Bronchial epithelial cell (primary cell): ENCODE measurements around the gene IGFALS. TPM values are rescaled to one million over a fixed set of nuclear protein-coding genes. Genes with fewer than 3 reads are reported as not detected.

Experiments
- DNase-seq: peaks from one replicate; pipeline ENCODE4 v3.0.0-alpha.2; 2010; ENCODE audit warnings: low read depth
- FAIRE-seq: peaks from 2 replicates; lab custom pipeline; 2011; peaks lifted over from hg19 to GRCh38; lab: Jason Lieb, UNC
- H3K27me3 ChIP-seq: 2 replicates; pipeline ENCODE4 v1.5.1; 2011; ENCODE audit warnings: low read length; ENCODE audit not compliant: control insufficient read depth, insufficient read depth
- H3K36me3 ChIP-seq: 2 replicates; pipeline ENCODE4 v1.5.1; 2011; ENCODE audit warnings: low read length; ENCODE audit not compliant: control insufficient read depth, insufficient read depth
- H3K4me3 ChIP-seq: 2 replicates; pipeline ENCODE4 v1.5.1; 2011; ENCODE audit warnings: mild to moderate bottlenecking, low read depth, low read length, control low read depth
- total RNA-seq: library from RNA; depleted of rRNA; stranded (reverse); fragments of >200 nt; gene quantifications from 2 replicates; pipeline ENCODE4 v1.2.1, GENCODE V29; 2014
- TF ChIP-seq, protein P1 (sequence below): IDR thresholded peaks from 2 replicates; pipeline ENCODE4 v1.5.1; 2011; ENCODE audit warnings: mild to moderate bottlenecking, moderate library complexity, low read length, control low read depth, inconsistent platforms; ENCODE audit not compliant: insufficient read depth, severe bottlenecking

Gene IGFALS
- total RNA-seq, 1 donor from 2014 or later = not detected

DNA sequence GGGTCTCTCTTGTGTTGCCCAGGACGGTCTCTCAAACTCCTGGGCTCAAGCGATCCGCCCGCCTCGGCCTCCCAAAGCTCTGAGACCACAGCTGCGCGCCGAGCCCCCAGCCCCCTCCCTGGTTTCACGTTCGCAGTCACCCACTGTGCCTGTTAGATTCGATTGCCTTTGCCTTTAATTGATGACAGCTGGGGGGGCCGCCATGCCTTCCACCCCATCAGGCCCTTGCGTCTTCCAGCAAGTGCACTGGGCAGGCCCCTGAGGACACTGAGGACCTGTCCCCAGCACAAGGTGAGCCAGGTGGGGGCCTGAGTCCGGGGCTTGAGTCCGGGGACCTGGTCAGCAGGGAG is 3.3 kb downstream of the IGFALS start:
- FAIRE-seq = no peak
- no peak for DNase-seq
- Histone ChIP-seq H3K4me3 (no peak overlapping the region), H3K36me3 (peaks cover 12% of the 10 kb centered on the region), H3K27me3 (no peaks in the 10 kb centered on the region)
- TF ChIP-seq, protein P1, sequence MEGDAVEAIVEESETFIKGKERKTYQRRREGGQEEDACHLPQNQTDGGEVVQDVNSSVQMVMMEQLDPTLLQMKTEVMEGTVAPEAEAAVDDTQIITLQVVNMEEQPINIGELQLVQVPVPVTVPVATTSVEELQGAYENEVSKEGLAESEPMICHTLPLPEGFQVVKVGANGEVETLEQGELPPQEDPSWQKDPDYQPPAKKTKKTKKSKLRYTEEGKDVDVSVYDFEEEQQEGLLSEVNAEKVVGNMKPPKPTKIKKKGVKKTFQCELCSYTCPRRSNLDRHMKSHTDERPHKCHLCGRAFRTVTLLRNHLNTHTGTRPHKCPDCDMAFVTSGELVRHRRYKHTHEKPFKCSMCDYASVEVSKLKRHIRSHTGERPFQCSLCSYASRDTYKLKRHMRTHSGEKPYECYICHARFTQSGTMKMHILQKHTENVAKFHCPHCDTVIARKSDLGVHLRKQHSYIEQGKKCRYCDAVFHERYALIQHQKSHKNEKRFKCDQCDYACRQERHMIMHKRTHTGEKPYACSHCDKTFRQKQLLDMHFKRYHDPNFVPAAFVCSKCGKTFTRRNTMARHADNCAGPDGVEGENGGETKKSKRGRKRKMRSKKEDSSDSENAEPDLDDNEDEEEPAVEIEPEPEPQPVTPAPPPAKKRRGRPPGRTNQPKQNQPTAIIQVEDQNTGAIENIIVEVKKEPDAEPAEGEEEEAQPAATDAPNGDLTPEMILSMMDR = no peak

DNA sequence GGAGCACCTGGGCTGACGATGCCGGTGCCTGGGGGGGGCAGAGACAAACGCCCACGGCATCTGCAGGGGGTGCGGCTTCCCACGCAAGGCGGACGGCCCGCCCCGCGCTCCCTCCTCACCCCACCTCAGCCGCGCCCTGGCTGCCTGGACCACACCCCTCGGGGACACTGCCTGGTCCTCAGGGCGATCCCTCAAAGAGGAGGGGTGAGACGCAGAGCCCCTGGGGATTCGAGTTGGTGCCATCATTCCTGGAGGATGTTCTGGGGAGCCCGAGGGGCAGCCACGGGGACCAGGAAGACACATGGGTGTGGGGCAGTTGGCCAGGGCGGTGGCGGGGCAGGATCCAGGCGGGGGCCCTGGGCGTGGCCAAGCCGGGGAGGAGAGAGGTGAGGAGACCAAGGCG is 3.9 kb downstream of the IGFALS start:
- Histone ChIP-seq H3K36me3 (peaks cover 12% of the 10 kb centered on the region), H3K27me3 (no peaks in the 10 kb centered on the region), H3K4me3 (no peak overlapping the region)
- DNase-seq (no peak), FAIRE-seq (no peak)
- TF ChIP-seq, protein P1 = no peak

- no peak for DNase-seq
- peaks cover 12% of the 10 kb centered on the region for H3K36me3 ChIP-seq
- TF ChIP-seq, protein P1 = no peak
- no peak overlapping the region for H3K4me3 ChIP-seq
- no peak for FAIRE-seq
- H3K27me3 ChIP-seq = no peaks in the 10 kb centered on the region
These were observed 4.8 kb downstream of the IGFALS start for GRCh38 chr16:1788708-1789100.

- no peak for DNase-seq
- Histone ChIP-seq H3K4me3 (no peak overlapping the region), H3K27me3 (no peaks in the 10 kb centered on the region), H3K36me3 (peaks cover 12% of the 10 kb centered on the region)
- TF ChIP-seq, protein P1 = no peak
- FAIRE-seq = no peak
These were observed 5.3 kb downstream of the IGFALS start for GRCh38 chr16:1788095-1788707.

DNA sequence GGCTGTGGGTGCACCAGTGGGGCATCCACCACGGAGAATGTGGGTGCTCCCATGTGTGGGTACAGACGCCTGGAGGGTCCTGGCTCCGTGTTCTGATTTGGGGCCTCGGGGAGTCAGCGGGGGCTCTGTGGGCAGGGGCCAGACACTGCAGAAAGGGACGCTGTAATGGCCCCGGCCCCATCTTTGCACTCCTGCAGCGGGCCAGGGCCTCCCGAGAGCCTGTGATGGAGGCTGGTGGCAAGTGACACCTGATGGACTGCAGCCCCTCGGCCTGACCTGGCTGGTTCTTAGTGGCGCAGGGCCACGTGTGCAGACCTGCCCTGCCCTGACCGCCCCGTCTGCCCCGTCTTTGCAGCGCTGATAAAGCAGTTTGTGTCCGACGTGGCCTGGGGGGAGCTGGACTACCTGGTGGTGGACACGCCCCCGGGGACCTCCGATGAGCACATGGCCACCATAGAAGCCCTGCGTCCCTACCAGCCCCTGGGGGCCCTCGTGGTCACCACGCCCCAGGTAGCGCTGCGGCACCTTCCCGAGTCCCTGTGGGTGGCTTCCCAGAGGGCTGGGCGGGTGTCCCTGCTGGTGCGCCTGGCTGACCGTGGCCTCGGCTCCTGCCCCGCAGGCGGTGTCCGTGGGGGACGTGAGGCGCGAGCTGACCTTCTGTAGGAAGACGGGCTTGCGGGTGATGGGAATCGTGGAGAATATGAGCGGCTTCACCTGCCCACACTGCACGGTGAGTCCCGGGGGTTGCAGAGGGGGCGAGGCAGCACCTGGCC is 6.0 kb downstream of the IGFALS start:
- no peak overlapping the region for H3K4me3 ChIP-seq
- TF ChIP-seq, protein P1 = no peak
- FAIRE-seq (no peak), DNase-seq (no peak)
- no peaks in the 10 kb centered on the region for H3K27me3 ChIP-seq
- peaks cover 12% of the 10 kb centered on the region for H3K36me3 ChIP-seq
